Measurements from ENCODE around the gene TAS2R30.
"Not testable (repeated sequence)": the region's sequence is repeated elsewhere in the genome, so short reads cannot be mapped to it uniquely, and the experiment has no call there.

Gene TAS2R30

DNA sequence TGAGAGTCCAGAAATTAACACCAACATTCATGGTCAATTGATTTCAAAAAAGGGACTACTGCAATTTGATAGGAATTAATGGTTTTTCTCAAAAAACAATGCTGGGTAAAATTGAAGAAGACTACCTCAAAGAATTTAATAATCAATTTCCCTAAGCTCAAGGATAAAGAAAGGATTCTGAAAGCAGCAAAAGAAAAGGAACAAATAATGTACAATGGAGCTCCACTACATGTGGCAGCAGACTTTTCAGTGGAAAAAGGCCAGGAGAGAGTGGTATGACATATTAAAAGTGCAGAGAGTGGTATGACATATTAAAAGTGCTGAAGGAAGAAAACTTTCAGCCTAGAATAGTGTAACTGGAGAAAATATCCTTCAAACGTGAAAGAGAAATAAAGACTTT is 26.7 kb downstream of the TAS2R30 start:
- Histone ChIP-seq H3K9me3 (ENCODE audit: low read length) (peaks cover 8% of the 10 kb centered on the region), H3K4me1 (ENCODE audit: insufficient read depth, low read length) (no peaks in the 10 kb centered on the region), H3K27me3 (ENCODE audit: insufficient read depth, low read length) (no peaks in the 10 kb centered on the region), H3K36me3 (ENCODE audit: insufficient read depth, low read length) (peaks cover 5% of the 10 kb centered on the region), H3K4me3 (ENCODE audit: low read length) (no peak overlapping the region), H2AFZ (ENCODE audit: low read depth, low read length) (no peak overlapping the region)

DNA sequence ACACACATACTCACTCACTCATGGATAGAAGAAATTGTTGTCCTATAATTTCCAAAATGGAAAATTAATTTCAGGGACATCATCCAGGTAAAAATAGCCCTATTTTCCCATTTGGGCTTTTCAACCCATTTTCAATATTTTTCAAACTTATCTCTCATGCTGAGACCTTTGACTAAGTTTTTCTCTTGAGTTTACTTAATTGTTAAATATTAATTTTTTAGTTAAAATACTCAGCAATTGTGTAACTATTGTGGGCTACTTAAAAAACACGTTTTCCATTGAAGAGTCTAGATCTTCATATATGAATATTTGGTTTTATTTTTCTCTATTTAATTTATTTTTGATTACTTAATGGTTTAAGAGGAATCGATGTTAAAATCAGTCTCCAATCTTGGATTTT is 28.2 kb downstream of the TAS2R30 start:
- Histone ChIP-seq H3K4me3 (ENCODE audit: low read length) (no peak overlapping the region), H3K36me3 (ENCODE audit: insufficient read depth, low read length) (peaks cover 5% of the 10 kb centered on the region), H3K27me3 (ENCODE audit: insufficient read depth, low read length) (no peaks in the 10 kb centered on the region), H3K9me3 (ENCODE audit: low read length) (peaks cover 8% of the 10 kb centered on the region), H2AFZ (ENCODE audit: low read depth, low read length) (no peak overlapping the region), H3K4me1 (ENCODE audit: insufficient read depth, low read length) (no peaks in the 10 kb centered on the region)

DNA sequence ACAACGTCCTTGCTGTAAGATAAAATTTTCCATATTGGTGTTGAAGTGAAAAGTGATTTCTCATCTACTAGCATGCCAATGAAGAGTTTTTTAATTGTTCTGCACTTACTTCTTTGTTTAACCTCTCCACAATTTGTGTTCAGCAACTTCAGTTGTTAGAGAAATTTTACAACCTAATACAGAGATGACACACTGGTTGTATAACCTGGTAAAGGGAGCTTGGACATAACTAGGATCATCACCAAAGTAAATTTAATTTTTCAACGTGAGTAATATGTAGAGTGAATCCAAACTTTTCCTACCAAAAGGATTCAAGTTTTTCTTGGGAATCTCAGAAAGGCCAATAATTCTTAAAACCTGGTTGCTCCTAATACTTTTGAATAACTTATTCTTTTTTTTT is 28.9 kb downstream of the TAS2R30 start:
- Histone ChIP-seq H3K4me1 (ENCODE audit: insufficient read depth, low read length) (no peaks in the 10 kb centered on the region), H3K4me3 (ENCODE audit: low read length) (no peak overlapping the region), H3K27me3 (ENCODE audit: insufficient read depth, low read length) (no peaks in the 10 kb centered on the region), H2AFZ (ENCODE audit: low read depth, low read length) (no peak overlapping the region), H3K36me3 (ENCODE audit: insufficient read depth, low read length) (peaks cover 5% of the 10 kb centered on the region), H3K9me3 (ENCODE audit: low read length) (peaks cover 8% of the 10 kb centered on the region)

DNA sequence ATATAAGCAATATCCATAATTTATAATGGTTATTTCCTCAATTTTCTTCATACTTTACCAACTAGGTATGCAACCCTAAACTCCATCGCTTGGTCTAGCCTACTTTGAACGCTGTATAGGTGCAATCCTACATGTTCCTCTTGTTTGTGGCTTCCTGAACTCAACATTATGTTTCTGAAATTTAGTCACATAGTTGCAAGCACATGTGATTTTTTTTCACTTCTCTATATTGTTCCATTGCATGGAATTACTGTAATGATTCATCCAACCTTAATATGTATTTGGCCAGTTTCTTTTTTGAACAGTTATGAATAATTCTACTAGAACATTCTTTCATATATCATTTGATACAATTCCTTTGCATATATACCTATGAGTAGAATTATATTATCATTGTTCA is 39.5 kb downstream of the TAS2R30 start:
- not testable (repeated sequence) for H3K4me1 ChIP-seq (ENCODE audit: insufficient read depth, low read length); H2AFZ ChIP-seq (ENCODE audit: low read depth, low read length)

DNA sequence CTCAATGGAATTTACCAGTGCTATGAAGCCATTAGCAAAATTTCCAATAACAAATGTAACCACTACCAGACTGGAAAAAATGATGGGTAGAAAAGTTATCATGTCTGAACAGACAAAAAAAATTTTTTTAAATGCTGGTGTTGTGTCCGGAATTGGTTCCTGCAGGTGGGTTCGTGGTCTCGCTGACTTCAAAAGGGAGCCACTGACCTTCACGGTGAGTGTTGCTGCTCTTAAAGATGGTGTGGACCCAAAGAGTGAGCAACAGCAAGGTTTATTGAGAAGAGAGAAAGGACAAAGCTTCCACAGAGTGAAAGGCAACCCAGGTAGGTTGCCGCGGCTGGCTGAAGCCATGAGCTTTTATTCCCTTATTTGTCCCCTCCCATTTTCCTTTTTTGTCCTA is 42.3 kb downstream of the TAS2R30 start, which contains the start of gene TAS2R43:
TSS of gene TAS2R43 (minus strand) at position 186 of the 400 bp plus-strand sequence. CDS start at position 102, 84 bp downstream.
- Histone ChIP-seq H3K36me3 (ENCODE audit: insufficient read depth, low read length) (no peaks in the 10 kb centered on the region), H3K4me1 (ENCODE audit: insufficient read depth, low read length) (no peaks in the 10 kb centered on the region), H3K4me3 (ENCODE audit: low read length) (no peak within 1 kb of the TSS), H3K27me3 (ENCODE audit: insufficient read depth, low read length) (no peaks in the 10 kb centered on the region), H2AFZ (ENCODE audit: low read depth, low read length) (no peak within 1 kb of the TSS), H3K9me3 (ENCODE audit: low read length) (no peaks in the 10 kb centered on the region)

More for the DNA sequence above, 39.5 kb downstream of the TAS2R30 start:
- not testable (repeated sequence) for H3K9me3 ChIP-seq (ENCODE audit: low read length); H3K36me3 ChIP-seq (ENCODE audit: insufficient read depth, low read length); H3K27me3 ChIP-seq (ENCODE audit: insufficient read depth, low read length); H3K4me3 ChIP-seq (ENCODE audit: low read length)

DNA sequence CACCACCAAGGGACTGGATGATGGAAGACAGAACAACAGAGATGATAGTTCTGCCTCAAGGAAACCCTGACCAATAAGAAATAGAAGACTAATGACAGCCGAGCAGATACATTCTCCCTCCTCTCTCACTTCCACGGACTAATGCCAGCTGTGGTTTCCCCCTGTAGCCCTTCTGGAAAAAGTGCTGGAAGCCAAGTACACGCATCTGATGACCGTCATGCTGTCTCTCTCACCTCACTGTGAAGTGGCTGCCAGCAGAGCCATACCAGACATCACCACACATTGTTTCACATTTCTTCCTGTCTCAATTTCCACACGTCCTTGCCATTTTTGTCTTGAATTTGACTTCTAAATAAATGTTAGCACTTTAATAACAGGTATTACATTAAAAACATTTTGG is 45.2 kb downstream of the TAS2R30 start:
- no peak overlapping the region for H3K4me3 ChIP-seq (ENCODE audit: low read length)
- no peaks in the 10 kb centered on the region for H3K36me3 ChIP-seq (ENCODE audit: insufficient read depth, low read length)
- no peaks in the 10 kb centered on the region for H3K27me3 ChIP-seq (ENCODE audit: insufficient read depth, low read length)
- H3K4me1 ChIP-seq (ENCODE audit: insufficient read depth, low read length), result no peaks in the 10 kb centered on the region
- no peak overlapping the region for H2AFZ ChIP-seq (ENCODE audit: low read depth, low read length)
- no peaks in the 10 kb centered on the region for H3K9me3 ChIP-seq (ENCODE audit: low read length)

DNA sequence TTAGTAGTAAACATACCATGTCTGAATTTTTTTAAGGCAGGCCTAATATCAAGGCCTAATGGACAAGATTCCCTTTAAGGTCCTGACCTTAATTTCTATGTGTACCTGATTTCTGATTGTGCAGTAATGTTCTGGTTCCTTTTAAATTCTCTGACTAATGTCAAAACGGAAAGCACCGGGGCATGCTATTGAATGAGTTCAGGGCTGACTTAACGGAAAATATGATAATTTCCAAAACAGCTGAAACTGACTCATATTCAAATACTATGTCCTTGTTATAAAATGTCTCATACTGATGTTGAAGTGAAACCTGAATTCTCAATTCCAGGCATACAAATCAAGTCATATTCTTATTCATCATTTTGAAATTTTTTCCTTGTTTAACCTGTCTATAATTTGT is 49.0 kb downstream of the TAS2R30 start:
- Histone ChIP-seq H3K36me3 (ENCODE audit: insufficient read depth, low read length) (no peaks in the 10 kb centered on the region), H2AFZ (ENCODE audit: low read depth, low read length) (no peak overlapping the region), H3K4me1 (ENCODE audit: insufficient read depth, low read length) (no peaks in the 10 kb centered on the region), H3K4me3 (ENCODE audit: low read length) (no peak overlapping the region), H3K9me3 (ENCODE audit: low read length) (no peaks in the 10 kb centered on the region), H3K27me3 (ENCODE audit: insufficient read depth, low read length) (no peaks in the 10 kb centered on the region)

Measured in neuron (in vitro differentiated cells).